Keratinocyte (primary cell): ENCODE results near the gene CTR9. TPM values are rescaled to one million over a fixed set of nuclear protein-coding genes. Genes with fewer than 3 reads are reported as not detected.

Source experiments
- DNase-seq: peaks from one replicate; pipeline ENCODE4 v3.0.0-alpha.2; 2011; ENCODE audit warnings: low read depth, missing footprints, low spot score
- FAIRE-seq: peaks from 2 replicates; lab custom pipeline; 2011; peaks lifted over from hg19 to GRCh38; lab: Jason Lieb, UNC
- H2AFZ ChIP-seq: 2 replicates; pipeline ENCODE4 v1.6.0; 2012; ENCODE audit warnings: low read length, control low read depth, inconsistent platforms; ENCODE audit not compliant: control insufficient read depth
- H3K27ac ChIP-seq: 2 replicates; pipeline ENCODE4 v1.5.1; 2011; ENCODE audit warnings: low read length; ENCODE audit not compliant: control insufficient read depth, insufficient read depth
- H3K27me3 ChIP-seq: 3 replicates; pipeline ENCODE4 v1.6.0; 2011; ENCODE audit warnings: low read length; ENCODE audit not compliant: control insufficient read depth, insufficient read depth; ENCODE audit errors: extremely low read depth
- H3K36me3 ChIP-seq, 2 experiments: 2 replicates in 1 of 2; 3 replicates in 1 of 2; pipeline ENCODE4 v1.5.1; 2011; ENCODE audit warnings: low read length in 2 of 2, mild to moderate bottlenecking in 1 of 2; ENCODE audit not compliant: control insufficient read depth in 2 of 2, insufficient read depth in 2 of 2; ENCODE audit errors: extremely low read depth in 1 of 2
- H3K4me1 ChIP-seq: 3 replicates; pipeline ENCODE4 v1.5.1; 2011; ENCODE audit warnings: low read length; ENCODE audit not compliant: control insufficient read depth, insufficient read depth; ENCODE audit errors: extremely low read depth
- H3K4me2 ChIP-seq: 3 replicates; pipeline ENCODE4 v1.6.0; 2011; ENCODE audit warnings: low read depth, low read length; ENCODE audit not compliant: control insufficient read depth, insufficient read depth; ENCODE audit errors: extremely low read depth
- H3K4me3 ChIP-seq, 3 experiments: fragments of 200-600 bp in 1 of 3; sonication (generic) in 1 of 3; 2 replicates in 2 of 3; 3 replicates in 1 of 3; pipeline ENCODE4 v1.5.1; 2011 to 2016; ENCODE audit warnings: low read length in 3 of 3, mild to moderate bottlenecking in 3 of 3, control low read depth in 2 of 3, inconsistent platforms in 1 of 3, low read depth in 1 of 3, mixed read lengths in 1 of 3, mixed run types in 1 of 3, moderate library complexity in 1 of 3; ENCODE audit not compliant: control insufficient read depth in 2 of 3, insufficient read depth in 2 of 3; ENCODE audit errors: extremely low read depth in 1 of 3
- H3K79me2 ChIP-seq: 2 replicates; pipeline ENCODE4 v1.6.0; 2012; ENCODE audit warnings: low read length; ENCODE audit not compliant: control insufficient read depth, insufficient read depth
- H3K9ac ChIP-seq: 3 replicates; pipeline ENCODE4 v1.6.0; 2011; ENCODE audit warnings: low read length; ENCODE audit not compliant: control insufficient read depth, insufficient read depth; ENCODE audit errors: extremely low read depth
- H3K9me1 ChIP-seq: 3 replicates; pipeline ENCODE4 v1.6.0; 2011; ENCODE audit warnings: low read length; ENCODE audit not compliant: control insufficient read depth, insufficient read depth; ENCODE audit errors: extremely low read depth
- H3K9me3 ChIP-seq: 2 replicates; pipeline ENCODE4 v1.5.1; 2012; ENCODE audit warnings: low read depth, low read length; ENCODE audit not compliant: control insufficient read depth
- H4K20me1 ChIP-seq: 3 replicates; pipeline ENCODE4 v1.6.0; 2011; ENCODE audit warnings: low read length; ENCODE audit not compliant: control insufficient read depth, insufficient read depth; ENCODE audit errors: extremely low read depth
- EZH2 ChIP-seq: IDR thresholded peaks from one replicate; pipeline ENCODE4 v1.6.1; 2012; ENCODE audit warnings: inconsistent platforms, mild to moderate bottlenecking, low read length, moderate library complexity
- dilution Hi-C: fragments of 300-500 bp; cut with MboI; formaldehyde crosslinking; loops from one replicate; pipeline ENCODE4 v1.7.0; 2020; ENCODE audit warnings: low sequenced_read_pairs; ENCODE audit not compliant: extremely low pct_ligation_motif_present
- polyA plus RNA-seq, 5 experiments: library from polyadenylated mRNA; depleted of rRNA in 3 of 5; stranded (reverse) in 3 of 5; stranded (forward) in 1 of 5; unstranded in 1 of 5; fragments of >200 nt; gene quantifications; 1 replicate in 1 of 5; 2 replicates in 3 of 5; 3 replicates in 1 of 5; pipeline versions ENCODE4 v1.2.1 to v1.2.3, GENCODE V29; 2011 to 2012; ENCODE audit warnings: missing spikeins in 2 of 5, low read depth in 1 of 5, low replicate concordance in 1 of 5
- TF ChIP-seq, protein P1 (sequence below), 3 experiments: IDR thresholded peaks in 1 of 3; conservative IDR thresholded peaks in 1 of 3; optimal IDR thresholded peaks in 1 of 3; 2 replicates in 2 of 3; 3 replicates in 1 of 3; pipeline versions ENCODE3 to v1.5.1; 2011; ENCODE audit warnings: low read length in 3 of 3, mild to moderate bottlenecking in 3 of 3, moderate library complexity in 2 of 3, control low read depth in 1 of 3, inconsistent platforms in 1 of 3; ENCODE audit not compliant: insufficient read depth in 2 of 3; ENCODE audit errors: extremely low read depth in 1 of 3

CTR9 gene
- polyA plus RNA-seq, 1 donor (not counting 4 experiments of a cell fraction or from before 2014, with no cell fraction given): 21.8 TPM

DNA sequence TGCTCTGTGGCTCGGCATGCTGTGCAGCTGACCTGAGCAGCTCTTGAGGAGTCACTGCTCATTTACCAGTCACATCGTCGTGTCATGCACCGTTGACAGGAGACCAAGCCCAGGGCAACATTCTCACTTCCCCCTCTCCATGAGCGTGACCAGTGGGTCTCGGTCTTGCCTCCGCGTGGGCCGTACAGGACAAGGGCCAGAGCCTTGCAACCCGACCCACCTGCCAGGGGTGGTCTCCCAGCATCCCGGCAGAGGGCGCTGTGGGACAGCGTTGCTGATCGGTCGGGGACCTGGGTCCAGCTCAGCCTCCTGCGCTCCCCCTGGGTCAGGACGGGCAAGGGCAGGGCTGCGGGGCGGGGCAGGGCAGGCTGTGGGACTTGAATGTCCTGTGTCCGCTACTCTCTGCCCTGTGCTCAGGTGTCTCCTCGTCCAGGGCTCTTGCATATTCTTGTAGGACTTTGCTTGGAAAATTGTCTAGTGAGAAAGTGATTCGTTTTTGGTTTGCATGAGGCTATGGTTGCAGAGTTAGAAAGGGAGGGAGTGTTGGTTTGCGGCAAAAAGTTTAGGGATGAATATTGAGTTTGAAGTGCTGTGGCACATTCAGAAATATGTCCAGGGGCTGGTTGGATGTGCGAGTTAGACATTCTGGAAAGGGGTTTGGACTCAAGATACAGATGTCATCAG lies 41.5 kb downstream of the CTR9 start:
- no peak overlapping the region for H3K27ac ChIP-seq
- no peak overlapping the region for H3K4me3 ChIP-seq
- H4K20me1 ChIP-seq: peaks cover 4% of the 10 kb centered on the region
- H3K9ac ChIP-seq: no peak overlapping the region
- no peaks in the 10 kb centered on the region for H3K9me1 ChIP-seq
- DNase-seq (no peak), FAIRE-seq (peak; percentile 20)
- H3K79me2 ChIP-seq: no peaks in the 10 kb centered on the region
- no peak overlapping the region for H2AFZ ChIP-seq
- TF ChIP-seq, protein P1, sequence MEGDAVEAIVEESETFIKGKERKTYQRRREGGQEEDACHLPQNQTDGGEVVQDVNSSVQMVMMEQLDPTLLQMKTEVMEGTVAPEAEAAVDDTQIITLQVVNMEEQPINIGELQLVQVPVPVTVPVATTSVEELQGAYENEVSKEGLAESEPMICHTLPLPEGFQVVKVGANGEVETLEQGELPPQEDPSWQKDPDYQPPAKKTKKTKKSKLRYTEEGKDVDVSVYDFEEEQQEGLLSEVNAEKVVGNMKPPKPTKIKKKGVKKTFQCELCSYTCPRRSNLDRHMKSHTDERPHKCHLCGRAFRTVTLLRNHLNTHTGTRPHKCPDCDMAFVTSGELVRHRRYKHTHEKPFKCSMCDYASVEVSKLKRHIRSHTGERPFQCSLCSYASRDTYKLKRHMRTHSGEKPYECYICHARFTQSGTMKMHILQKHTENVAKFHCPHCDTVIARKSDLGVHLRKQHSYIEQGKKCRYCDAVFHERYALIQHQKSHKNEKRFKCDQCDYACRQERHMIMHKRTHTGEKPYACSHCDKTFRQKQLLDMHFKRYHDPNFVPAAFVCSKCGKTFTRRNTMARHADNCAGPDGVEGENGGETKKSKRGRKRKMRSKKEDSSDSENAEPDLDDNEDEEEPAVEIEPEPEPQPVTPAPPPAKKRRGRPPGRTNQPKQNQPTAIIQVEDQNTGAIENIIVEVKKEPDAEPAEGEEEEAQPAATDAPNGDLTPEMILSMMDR (optimal IDR thresholded peaks at IDR 0.05 in 1 of 3, IDR thresholded peaks at IDR 0.05 in 1 of 3, conservative IDR thresholded peaks at IDR 0.05 in 1 of 3; ENCODE audit: extremely low read depth in 1 of 3, insufficient read depth in 2 of 3, low read length in 3 of 3): peak; percentile 89 to 99 (median 99)
- TF ChIP-seq EZH2: no peak
- peaks cover 5% of the 10 kb centered on the region for H3K4me1 ChIP-seq
- H3K27me3 ChIP-seq: no peaks in the 10 kb centered on the region
- H3K9me3 ChIP-seq: no peaks in the 10 kb centered on the region
- peak overlapping the region; percentile 59 for H3K4me2 ChIP-seq
- peaks cover 7 to 15% of the 10 kb centered on the region in 2 experiments for H3K36me3 ChIP-seq
- dilution Hi-C loops: no loop called here

DNA sequence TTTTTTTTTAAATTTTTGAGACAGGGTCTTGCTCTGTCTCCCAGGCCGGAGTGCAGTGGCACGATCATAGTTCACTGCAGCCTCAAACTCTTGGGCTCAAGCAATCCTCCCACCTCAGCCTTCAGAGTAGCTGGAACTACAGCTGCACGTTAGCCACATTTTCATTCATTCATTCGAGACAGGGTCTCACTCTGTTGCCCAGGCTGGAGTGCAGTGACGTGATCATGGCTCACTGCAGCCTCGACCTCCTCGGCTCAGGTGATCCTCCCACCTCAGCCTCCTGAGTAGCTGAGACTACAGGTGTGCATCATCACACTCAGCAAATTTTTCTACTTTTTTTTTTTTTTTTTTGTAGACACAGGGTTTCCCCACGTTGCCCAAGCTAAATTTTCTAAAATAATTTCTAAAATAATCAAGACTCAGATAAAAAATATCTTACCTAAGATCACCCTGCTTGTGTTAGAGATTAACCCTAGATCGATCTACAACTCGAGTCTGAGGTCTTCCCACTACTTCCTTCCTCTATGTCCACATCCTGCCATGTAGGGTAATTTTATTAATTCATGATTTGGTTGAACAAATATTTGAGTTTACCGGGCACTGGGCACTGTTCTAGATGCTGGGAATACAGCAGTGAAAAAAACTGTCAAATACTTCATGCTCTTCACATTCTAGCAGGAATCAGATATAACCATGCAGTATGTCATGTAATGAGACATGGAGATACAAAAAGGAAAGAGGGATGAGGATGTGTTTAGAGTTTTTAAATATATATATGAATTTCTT lies 42.6 kb downstream of the CTR9 start:
- dilution Hi-C loops: no loop called here
- peaks cover 4% of the 10 kb centered on the region for H4K20me1 ChIP-seq
- H3K27me3 ChIP-seq: no peaks in the 10 kb centered on the region
- H3K36me3 ChIP-seq: peaks cover 14 to 24% of the 10 kb centered on the region in 2 experiments
- H3K4me1 ChIP-seq: peaks cover 5% of the 10 kb centered on the region
- no peak overlapping the region for H3K4me2 ChIP-seq
- H3K9me1 ChIP-seq: no peaks in the 10 kb centered on the region
- TF ChIP-seq EZH2: no peak
- TF ChIP-seq, protein P1 (optimal IDR thresholded peaks at IDR 0.05 in 1 of 3, IDR thresholded peaks at IDR 0.05 in 1 of 3, conservative IDR thresholded peaks at IDR 0.05 in 1 of 3; ENCODE audit: extremely low read depth in 1 of 3, insufficient read depth in 2 of 3, low read length in 3 of 3): no peak
- H3K9ac ChIP-seq: no peak overlapping the region
- H3K27ac ChIP-seq: no peak overlapping the region
- H3K9me3 ChIP-seq: no peaks in the 10 kb centered on the region
- DNase-seq (no peak), FAIRE-seq (no peak)
- no peak overlapping the region for H2AFZ ChIP-seq
- H3K4me3 ChIP-seq: no peak overlapping the region
- no peaks in the 10 kb centered on the region for H3K79me2 ChIP-seq
